DLD1 (cell line): Measurements from ENCODE around the gene REG4.
"Not testable (repeated sequence)": the region's sequence is repeated elsewhere in the genome, so short reads cannot be mapped to it uniquely, and the experiment has no call there.

ENCODE experiments used
- in situ Hi-C: cut with HindIII; loops from 2 replicates; pipeline ENCODE4 v1.10.0; 2017; ENCODE audit warnings: low sequenced_read_pairs

REG4 gene

GRCh38 chr1:119808972-119809550, 2.2 kb downstream of the REG4 start:
- in situ Hi-C loops = no loop called here

- in situ Hi-C loops = no loop called here
Observed at GRCh38 chr1:119808491-119808890, 2.8 kb downstream of the REG4 start.

GRCh38 chr1:119806489-119806888, 4.8 kb downstream of the REG4 start:
- in situ Hi-C loops = no loop called here

- in situ Hi-C loops = no loop called here
Observed at GRCh38 chr1:119805746-119806145, 5.5 kb downstream of the REG4 start.

GRCh38 chr1:119805247-119805646, 6.0 kb downstream of the REG4 start:
- in situ Hi-C loops = no loop called here

GRCh38 chr1:119799599-119800177, 11.6 kb downstream of the REG4 start:
- in situ Hi-C loops = no loop called here

- in situ Hi-C loops = no loop called here
Observed at GRCh38 chr1:119799003-119799402, 12.3 kb downstream of the REG4 start.

- in situ Hi-C loops = no loop called here
Observed at GRCh38 chr1:119797606-119798005, 13.7 kb downstream of the REG4 start.

- in situ Hi-C loops = no loop called here
Observed at GRCh38 chr1:119797162-119797561, 14.1 kb downstream of the REG4 start.

GRCh38 chr1:119795261-119796200, 15.7 kb downstream of the REG4 start:
- in situ Hi-C loops = no loop called here

GRCh38 chr1:119794876-119795240, 16.4 kb downstream of the REG4 start:
- in situ Hi-C loops = no loop called here

- in situ Hi-C loops = no loop called here
Observed at GRCh38 chr1:119794230-119794875, 16.9 kb downstream of the REG4 start.

GRCh38 chr1:119791377-119791776, 19.9 kb downstream of the REG4 start:
- in situ Hi-C loops = no loop called here

- in situ Hi-C loops = no loop called here
Observed at GRCh38 chr1:119790451-119791198, 20.6 kb downstream of the REG4 start.

GRCh38 chr1:119787776-119788175, 23.5 kb downstream of the REG4 start:
- in situ Hi-C loops = no loop called here

- in situ Hi-C loops = not testable (repeated sequence)
Observed at GRCh38 chr1:119786473-119787050, 24.7 kb downstream of the REG4 start.

GRCh38 chr1:119786046-119786445, 25.2 kb downstream of the REG4 start:
- in situ Hi-C loops = not testable (repeated sequence)

GRCh38 chr1:119784191-119784781, 27.0 kb downstream of the REG4 start:
- in situ Hi-C loops = no loop called here

GRCh38 chr1:119783354-119784185, 27.7 kb downstream of the REG4 start:
- in situ Hi-C loops = no loop called here
